A549 (cell line): ENCODE measurements around the gene SAP25. TPM values are rescaled to one million over a fixed set of nuclear protein-coding genes. Genes with fewer than 3 reads are reported as not detected.

ENCODE experiments used
- ATAC-seq, 2 experiments: fragments of 200-7000 bp in 1 of 2; fragments of >200 bp in 1 of 2; cut with Nextera tagmentation in 1 of 2; cut with Tn5 transposase in 1 of 2; 3 replicates each; pipeline versions ENCODE4 v1.8.0 to v1.9.1; 2018 to 2020; ENCODE audit warnings: mild to moderate bottlenecking in 1 of 2, moderate library complexity in 1 of 2
- CTCF ChIA-PET: fragments of 300-600 bp; sonication (Branson Sonifier 250); formaldehyde crosslinking; extraction: SDS; loops from one replicate; lab custom pipeline; 2021; ENCODE audit warnings: antibody characterized with exemption, inconsistent platforms; lab: Yijun Ruan, JAX
- POLR2A ChIA-PET: fragments of 350-600 bp; formaldehyde crosslinking; extraction: SDS; loops from one replicate; lab custom pipeline; 2021; ENCODE audit warnings: antibody characterized with exemption, inconsistent platforms; lab: Yijun Ruan, JAX
- DNase-seq, 2 experiments: peaks; one replicate each; pipeline versions ENCODE4 v3.0.0 to v3.0.0-alpha.2; 2011 to 2016; ENCODE audit warnings: low read depth in 1 of 2, low spot score in 1 of 2
- FAIRE-seq: peaks from 2 replicates; lab custom pipeline; 2011; peaks lifted over from hg19 to GRCh38; lab: Jason Lieb, UNC
- H3K27ac ChIP-seq, 2 experiments: fragments of >200 bp; sonication (Bioruptor Twin); formaldehyde crosslinking; 3 replicates each; pipeline ENCODE4 v1.5.1; 2016 to 2017
- H3K4me1 ChIP-seq: fragments of >200 bp; sonication (Bioruptor Twin); formaldehyde crosslinking; 3 replicates; pipeline ENCODE4 v1.6.1; 2016
- H3K4me2 ChIP-seq: fragments of >200 bp; sonication (Bioruptor Twin); formaldehyde crosslinking; 3 replicates; pipeline ENCODE4 v1.6.1; 2016
- H3K4me3 ChIP-seq: fragments of >200 bp; sonication (Bioruptor Twin); formaldehyde crosslinking; 3 replicates; pipeline ENCODE4 v1.5.1; 2016
- H3K9me3 ChIP-seq: fragments of >200 bp; sonication (Bioruptor Twin); formaldehyde crosslinking; 3 replicates; pipeline ENCODE4 v1.6.1; 2016
- ATOH8 ChIP-seq: fragments of 250-450 bp; sonication (Bioruptor Pico); IDR thresholded peaks from 2 replicates; pipeline ENCODE4 v1.5.0; 2020; ENCODE audit warnings: low read depth, mild to moderate bottlenecking, moderate library complexity
- EHF ChIP-seq: fragments of 250-450 bp; sonication (Bioruptor Pico); IDR thresholded peaks from 2 replicates; pipeline ENCODE4 v1.5.0; 2020; ENCODE audit warnings: mild to moderate bottlenecking
- FOSL2 ChIP-seq, 2 experiments: fragments of 450-650 bp in 1 of 2; fragments of >200 bp in 1 of 2; sonication (Bioruptor Twin) in 1 of 2; formaldehyde crosslinking; IDR thresholded peaks; 2 replicates each; pipeline versions ENCODE4 v1.5.0 to v1.6.1; 2016 to 2020; ENCODE audit warnings: mild to moderate bottlenecking in 1 of 2, moderate library complexity in 1 of 2
- FOXS1 ChIP-seq: fragments of 250-450 bp; sonication (Bioruptor Pico); IDR thresholded peaks from 2 replicates; pipeline ENCODE4 v1.5.0; 2020; ENCODE audit warnings: mild to moderate bottlenecking, moderate library complexity
- HDAC2 ChIP-seq: fragments of 200-600 bp; sonication (generic); IDR thresholded peaks from 2 replicates; pipeline ENCODE4 v1.6.1; 2016
- HOXA7 ChIP-seq: fragments of 250-450 bp; sonication (Bioruptor Pico); IDR thresholded peaks from 2 replicates; pipeline ENCODE4 v1.5.0; 2020; ENCODE audit warnings: mild to moderate bottlenecking, moderate library complexity
- JUN ChIP-seq, 2 experiments: fragments of >200 bp; sonication (Bioruptor Twin); formaldehyde crosslinking; IDR thresholded peaks; 2 replicates in 1 of 2; 3 replicates in 1 of 2; pipeline ENCODE4 v1.6.1; 2016 to 2017
- JUNB ChIP-seq: fragments of >200 bp; sonication (Bioruptor Twin); formaldehyde crosslinking; IDR thresholded peaks from 2 replicates; pipeline ENCODE4 v1.6.1; 2016
- MAX ChIP-seq: IDR thresholded peaks from 2 replicates; pipeline ENCODE4 v1.6.1; 2012
- MYC ChIP-seq: IDR thresholded peaks from 2 replicates; pipeline ENCODE4 v1.6.1; 2012; ENCODE audit warnings: mild to moderate bottlenecking, inconsistent platforms, low read length, improper control_type of control experiment, borderline replicate concordance
- NR3C1 ChIP-seq: fragments of >200 bp; sonication (Bioruptor Twin); formaldehyde crosslinking; IDR thresholded peaks from 3 replicates; pipeline ENCODE4 v1.6.1; 2017
- PBX3 ChIP-seq: IDR thresholded peaks from 2 replicates; pipeline ENCODE4 v1.6.1; 2012
- RAD21 ChIP-seq, 2 experiments: fragments of >200 bp in 1 of 2; sonication (Bioruptor Twin) in 1 of 2; formaldehyde crosslinking in 1 of 2; IDR thresholded peaks in 1 of 2; conservative IDR thresholded peaks in 1 of 2; 2 replicates in 1 of 2; 3 replicates in 1 of 2; pipeline ENCODE4 v1.6.1; 2012 to 2018; ENCODE audit warnings: inconsistent platforms in 1 of 2
- RARB ChIP-seq: fragments of 250-450 bp; sonication (Bioruptor Pico); IDR thresholded peaks from 2 replicates; pipeline ENCODE4 v1.8.0; 2021; ENCODE audit warnings: mild to moderate bottlenecking, moderate library complexity
- REST ChIP-seq: fragments of 200-600 bp; sonication (generic); IDR thresholded peaks from 2 replicates; pipeline ENCODE4 v1.6.1; 2016; ENCODE audit warnings: antibody characterized with exemption, mild to moderate bottlenecking, moderate library complexity
- SREBF2 ChIP-seq: fragments of 450-650 bp; IDR thresholded peaks from 2 replicates; pipeline ENCODE4 v1.6.1; 2014; ENCODE audit warnings: mild to moderate bottlenecking, moderate library complexity
- TP53 ChIP-seq: fragments of 250-450 bp; sonication (Bioruptor Pico); IDR thresholded peaks from 2 replicates; pipeline ENCODE4 v1.5.0; 2021; ENCODE audit warnings: mild to moderate bottlenecking, moderate library complexity
- ZC3H11A ChIP-seq: fragments of 450-650 bp; IDR thresholded peaks from 2 replicates; pipeline ENCODE4 v1.6.1; 2014; ENCODE audit warnings: antibody characterized with exemption, mild to moderate bottlenecking
- ZFP36 ChIP-seq: fragments of 450-650 bp; IDR thresholded peaks from 2 replicates; pipeline ENCODE4 v1.6.1; 2014; ENCODE audit warnings: borderline replicate concordance; ENCODE audit not compliant: partially characterized antibody
- WGBS: methylation state at CpG from one replicate; pipeline ENCODE4 v1.1.6; 2017; ENCODE audit errors: missing lambda C conversion rate; 5-methylcytosine and 5-hydroxymethylcytosine counted together
- polyA plus RNA-seq, 4 experiments: library from polyadenylated mRNA; depleted of rRNA in 3 of 4; stranded (reverse); fragments of >200 nt; fragmentation: RNase III in 1 of 4; extraction: RNeasy Plus Mini Kit Qiagen cat#74134 plus additional on column Dnase treatment in 1 of 4; gene quantifications; 2 replicates in 3 of 4; 3 replicates in 1 of 4; pipeline ENCODE4 v1.2.3, GENCODE V29; 2011 to 2017

The SAP25 gene
- polyA plus RNA-seq, 2 of the 4 experiments (the other 2 are of a cell fraction): 0.37 TPM; not detected in 1

GRCh38 chr7:100585511-100586265 lies 12.0 kb upstream of the SAP25 start, which contains the start of gene LRCH4 (continued):
- no peak for TF ChIP-seq ZFP36
- TF ChIP-seq MYC: 0 out of 2 replicates have a peak, but pooled peaks have one; percentile 8
- no peak for TF ChIP-seq FOXS1
- TF ChIP-seq ZC3H11A: no peak
- TF ChIP-seq, all 56 proteins: peak for 12

- H3K4me3 ChIP-seq: peak overlapping the region; percentile 99
- peaks cover 15% of the 10 kb centered on the region for H3K4me1 ChIP-seq
- peak overlapping the region; percentile 95 to 99; a peak in 4 of 6 replicates for H3K27ac ChIP-seq
- POLR2A ChIA-PET: interaction anchor here (0.5 to 2.4 kb wide), 8 partner anchors 8 to 156 kb away, joined by 4 to 21 read pairs (median 10); partner anchors contain the start of genes AGFG2, GNB2, MEPCE and ZCWPW1
- FAIRE-seq: no peak
- TF ChIP-seq EHF (CRISPR knock-in tag) (no peak), ATOH8 (CRISPR knock-in tag) (no peak), FOSL2 (IDR thresholded peaks at IDR 0.05) (no peak), FOSL2 (CRISPR knock-in tag; IDR thresholded peaks at IDR 0.05) (0 out of 2 replicates have a peak, but pooled peaks have one; percentile 3), TP53 (0 out of 2 replicates have a peak, but pooled peaks have one; percentile 12), HDAC2 (no peak), HOXA7 (CRISPR knock-in tag) (no peak), NR3C1 (no peak), PBX3 (no peak)
- H3K4me2 ChIP-seq: peak overlapping the region; percentile 96
- no peaks in the 10 kb centered on the region for H3K9me3 ChIP-seq
- ATAC-seq: no peak
- CTCF ChIA-PET: interaction anchor here (0.9 to 10.1 kb wide), 10 partner anchors 8 to 267 kb away, joined by 3 to 135 read pairs (median 4); partner anchors contain the start of gene SLC12A9
- DNase-seq: peak in 1 of 2 experiments; percentile 35
- whole genome bisulfite sequencing: 29% methylated on average over 18 of the region's 20 CpGs
These were observed 11.2 kb upstream of the SAP25 start for GRCh38 chr7:100584683-100585510.

- H3K9me3 ChIP-seq: no peaks in the 10 kb centered on the region
- peak overlapping the region; percentile 99 for H3K4me3 ChIP-seq
- DNase-seq (no peak), ATAC-seq (no peak)
- H3K4me2 ChIP-seq: peak overlapping the region; percentile 96
- CTCF ChIA-PET: interaction anchor here (0.9 to 10.1 kb wide), 9 partner anchors 9 to 268 kb away, joined by 3 to 135 read pairs (median 4); partner anchors contain the start of gene SLC12A9
- H3K27ac ChIP-seq: peak overlapping the region in 1 of 2 experiments; percentile 95; a peak in 2 of 6 replicates
- no peak for TF ChIP-seq MAX
- TF ChIP-seq ATOH8 (CRISPR knock-in tag): no peak
- no peak for TF ChIP-seq RARB (CRISPR knock-in tag)
- no peak for TF ChIP-seq SREBF2
- TF ChIP-seq RAD21 (conservative IDR thresholded peaks at IDR 0.05 in 1 of 2, IDR thresholded peaks at IDR 0.05 in 1 of 2): no peak
- TF ChIP-seq REST: no peak
- TF ChIP-seq PBX3: no peak
- TF ChIP-seq JUN (IDR thresholded peaks at IDR 0.05): no peak
- no peak for TF ChIP-seq JUNB
- TF ChIP-seq ZC3H11A: no peak
- no peak for TF ChIP-seq FOXS1
- TF ChIP-seq, all 56 proteins: peak for 0
- no peak for FAIRE-seq
- 84% methylated on average over 9 of the region's 15 CpGs for WGBS
- POLR2A ChIA-PET: interaction anchor here (0.5 to 2.4 kb wide), 4 partner anchors 15 to 88 kb away, joined by 4 to 13 read pairs (median 4); partner anchors contain the start of gene AGFG2
- H3K4me1 ChIP-seq: peaks cover 15% of the 10 kb centered on the region
These were observed 10.5 kb upstream of the SAP25 start for GRCh38 chr7:100584054-100584682.
